ENCODE measurements around the gene TCERG1. TPM values are rescaled to one million over a fixed set of nuclear protein-coding genes. Genes with fewer than 3 reads are reported as not detected.

Gene TCERG1
- polyA plus RNA-seq (ENCODE audit: insufficient read length in 3 of 3): 100 to 1,000 TPM in 2 of 3 donors, 10 to 100 TPM in 1; 96.0 to 143 (median 134) TPM
- long read RNA-seq, donor 1, partial matches to known transcripts: 25 of 30 reads
- long read RNA-seq, donor 1, other reads (novel, unspliced or antisense): 0 of 30 reads
- long read RNA-seq, donor 2, partial matches to known transcripts: 33 of 40 reads
- long read RNA-seq, donor 2, other reads (novel, unspliced or antisense): 0 of 40 reads
- long read RNA-seq, donor 3, partial matches to known transcripts: 45 of 46 reads
- long read RNA-seq, donor 3, other reads (novel, unspliced or antisense): 0 of 46 reads
- long read RNA-seq, donor 4, partial matches to known transcripts: 0 of 3 reads
- long read RNA-seq, donor 4, other reads (novel, unspliced or antisense): 0 of 3 reads
- long read RNA-seq, donor 5, partial matches to known transcripts: 0 of 1 reads
- long read RNA-seq, donor 5, other reads (novel, unspliced or antisense): 0 of 1 reads
- long read RNA-seq, donor 6, full-length matches to known transcripts: 8 of 23 reads
- long read RNA-seq, donor 6, partial matches to known transcripts: 15 of 23 reads
- long read RNA-seq, donor 6, other reads (novel, unspliced or antisense): 0 of 23 reads
- long read RNA-seq, donor 7, partial matches to known transcripts: 36 of 37 reads
- long read RNA-seq, donor 7, other reads (novel, unspliced or antisense): 0 of 37 reads
- long read RNA-seq, donor 8, partial matches to known transcripts: 0 of 4 reads
- long read RNA-seq, donor 8, other reads (novel, unspliced or antisense): 0 of 4 reads
- long read RNA-seq, donor 9, partial matches to known transcripts: 23 of 27 reads
- long read RNA-seq, donor 9, other reads (novel, unspliced or antisense): 0 of 27 reads
- long read RNA-seq, donor 10, partial matches to known transcripts: 39 of 46 reads
- long read RNA-seq, donor 10, other reads (novel, unspliced or antisense): 0 of 46 reads
- long read RNA-seq, donor 11, partial matches to known transcripts: 5 of 9 reads
- long read RNA-seq, donor 11, other reads (novel, unspliced or antisense): 0 of 9 reads
- long read RNA-seq, donor 12, transcript TCERG1-207 (11 exons, 1,984 nt): major isoform, 5 of 24 reads
- long read RNA-seq, donor 12, partial matches to known transcripts: 11 of 24 reads
- long read RNA-seq, donor 12, other reads (novel, unspliced or antisense): 0 of 24 reads
- long read RNA-seq, donor 13, partial matches to known transcripts: 33 of 36 reads
- long read RNA-seq, donor 13, other reads (novel, unspliced or antisense): 0 of 36 reads
- long read RNA-seq, donor 14, transcript TCERG1-207 (11 exons, 1,984 nt): major isoform, 5 of 44 reads
- long read RNA-seq, donor 14, partial matches to known transcripts: 32 of 44 reads
- long read RNA-seq, donor 14, other reads (novel, unspliced or antisense): 0 of 44 reads
- long read RNA-seq, donor 15, partial matches to known transcripts: 8 of 14 reads
- long read RNA-seq, donor 15, other reads (novel, unspliced or antisense): 0 of 14 reads
- long read RNA-seq, donor 16, partial matches to known transcripts: 51 of 58 reads
- long read RNA-seq, donor 16, other reads (novel, unspliced or antisense): 0 of 58 reads

DNA sequence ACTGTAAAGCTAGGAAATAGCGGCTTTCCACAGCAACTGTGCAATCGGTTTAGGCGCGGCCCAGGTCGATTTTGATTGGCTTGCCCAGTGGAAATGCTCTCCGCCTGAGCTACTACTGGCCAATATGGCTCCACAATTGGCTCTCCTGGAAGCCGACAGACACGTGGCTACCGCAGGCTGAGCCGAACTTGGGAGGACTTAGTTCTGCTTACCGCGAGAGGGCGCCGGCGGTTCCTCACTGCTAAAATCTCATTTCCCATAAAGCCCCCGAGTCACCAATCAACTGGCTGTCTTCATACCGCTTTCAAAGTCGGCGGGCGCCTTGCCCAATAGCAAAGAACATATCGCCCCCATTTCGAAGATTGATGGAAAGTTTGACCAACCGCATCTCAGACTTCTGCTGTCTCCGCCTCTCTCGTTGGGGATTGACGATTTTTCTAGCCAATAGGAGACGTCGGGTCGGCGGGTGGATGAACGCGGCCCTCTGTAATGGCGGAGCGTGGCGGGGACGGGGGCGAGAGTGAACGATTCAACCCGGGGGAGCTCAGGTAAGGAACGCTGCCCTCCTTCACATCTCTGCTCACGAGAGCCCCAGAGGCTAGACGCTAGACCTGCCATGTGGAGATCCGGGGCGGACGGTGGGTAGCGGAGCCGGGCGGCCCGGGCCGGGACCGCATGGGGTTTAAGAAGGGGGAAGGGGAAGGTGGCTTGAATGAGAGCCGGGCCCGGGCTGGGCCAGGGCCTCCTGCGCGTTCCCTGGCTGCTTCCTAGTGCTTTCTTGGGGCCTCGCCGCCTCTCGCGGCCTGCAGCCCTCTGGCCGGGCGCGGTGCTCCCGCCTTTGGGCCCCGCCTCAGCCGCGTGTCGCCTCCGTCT, at the start of gene TCERG1:
Gene TCERG1 (plus strand): TSS at position 473 of the 873 bp plus-strand sequence. CDS start 17 bp downstream, at position 490.
- DNase-seq: peak; percentile 100

DNA sequence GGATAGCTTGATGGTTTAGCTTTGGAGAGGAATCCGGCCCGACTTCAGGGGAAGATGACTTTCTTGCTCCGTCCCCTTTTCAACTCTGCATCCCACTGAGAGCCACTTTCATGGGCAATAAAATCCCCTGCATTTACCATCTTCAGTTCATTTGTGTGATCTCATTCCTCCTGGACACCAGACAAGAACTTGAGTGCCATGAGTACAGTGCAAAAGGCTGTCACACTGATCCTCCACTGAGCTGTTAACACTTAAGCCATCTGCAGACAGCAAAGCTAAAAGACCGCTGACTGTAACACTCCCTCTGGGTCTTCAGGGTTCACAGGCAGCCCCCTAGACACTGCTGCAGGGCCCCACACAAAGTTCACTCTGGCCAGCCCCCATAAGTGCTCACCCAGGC, 48.3 kb upstream of the TCERG1 start:
- no peak for DNase-seq

DNA sequence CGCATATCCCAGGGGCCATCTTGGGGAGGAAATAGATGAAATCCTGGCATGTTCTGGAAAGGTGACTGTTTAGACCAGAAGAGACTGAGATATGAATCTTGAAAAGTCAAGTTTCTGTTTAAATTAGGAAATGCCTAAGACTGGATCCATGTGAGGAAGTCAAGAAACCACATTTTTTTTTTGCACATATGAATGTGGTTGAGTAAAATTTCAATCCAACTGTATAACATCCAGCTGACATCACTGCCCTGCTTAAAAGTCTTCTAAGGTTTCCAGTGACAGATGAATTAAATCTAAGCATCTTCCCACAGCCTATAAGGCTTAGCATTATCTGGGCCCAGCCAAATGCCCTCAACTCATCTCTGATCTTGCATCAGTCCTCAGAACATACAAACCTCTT, 47.7 kb upstream of the TCERG1 start:
- no peak for DNase-seq

- no peak for DNase-seq
Measured at GRCh38 chr5:146400201-146400600, 46.9 kb upstream of the TCERG1 start.

- DNase-seq: no peak
Measured at GRCh38 chr5:146401021-146401420, 46.1 kb upstream of the TCERG1 start.

- DNase-seq: no peak
Measured at GRCh38 chr5:146402949-146403348, 44.2 kb upstream of the TCERG1 start.

DNA sequence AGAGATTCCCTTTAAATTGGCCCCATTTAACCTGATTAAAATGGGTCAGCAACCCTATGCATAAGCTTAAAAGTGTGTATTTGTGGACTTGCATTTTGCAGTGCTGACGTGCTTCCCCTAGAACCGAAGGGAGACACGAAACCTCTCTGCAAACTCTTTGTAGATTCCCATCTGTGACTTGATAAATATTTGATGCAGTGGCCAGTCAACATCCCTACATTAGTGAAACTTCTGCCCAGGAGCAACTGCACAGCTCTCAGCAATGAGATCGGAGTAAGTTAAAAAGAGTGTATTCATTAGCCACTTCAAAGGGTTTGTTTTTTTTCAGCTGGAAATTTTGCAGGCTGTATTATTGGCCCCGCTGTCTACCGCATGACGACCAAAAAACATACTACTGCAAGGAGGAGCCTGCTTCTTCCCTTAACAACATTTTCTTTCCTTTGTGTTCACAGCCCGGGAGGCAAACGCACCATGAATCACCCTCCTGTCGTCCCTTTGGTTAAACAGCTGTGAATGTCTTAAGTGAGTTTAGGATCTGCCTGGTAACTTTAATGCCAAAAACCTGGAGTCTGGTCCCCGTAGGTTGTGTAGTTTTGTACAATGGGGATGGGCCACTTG, 38.0 kb upstream of the TCERG1 start:
- DNase-seq: no peak

- DNase-seq: no peak
Measured at GRCh38 chr5:146410272-146410671, 36.9 kb upstream of the TCERG1 start.

- DNase-seq: no peak
Measured at GRCh38 chr5:146419696-146420095, 27.4 kb upstream of the TCERG1 start.

- DNase-seq: no peak
Measured at GRCh38 chr5:146425023-146425422, 22.1 kb upstream of the TCERG1 start.

GRCh38 chr5:146426305-146426704, 20.8 kb upstream of the TCERG1 start:
- DNase-seq: no peak

DNA sequence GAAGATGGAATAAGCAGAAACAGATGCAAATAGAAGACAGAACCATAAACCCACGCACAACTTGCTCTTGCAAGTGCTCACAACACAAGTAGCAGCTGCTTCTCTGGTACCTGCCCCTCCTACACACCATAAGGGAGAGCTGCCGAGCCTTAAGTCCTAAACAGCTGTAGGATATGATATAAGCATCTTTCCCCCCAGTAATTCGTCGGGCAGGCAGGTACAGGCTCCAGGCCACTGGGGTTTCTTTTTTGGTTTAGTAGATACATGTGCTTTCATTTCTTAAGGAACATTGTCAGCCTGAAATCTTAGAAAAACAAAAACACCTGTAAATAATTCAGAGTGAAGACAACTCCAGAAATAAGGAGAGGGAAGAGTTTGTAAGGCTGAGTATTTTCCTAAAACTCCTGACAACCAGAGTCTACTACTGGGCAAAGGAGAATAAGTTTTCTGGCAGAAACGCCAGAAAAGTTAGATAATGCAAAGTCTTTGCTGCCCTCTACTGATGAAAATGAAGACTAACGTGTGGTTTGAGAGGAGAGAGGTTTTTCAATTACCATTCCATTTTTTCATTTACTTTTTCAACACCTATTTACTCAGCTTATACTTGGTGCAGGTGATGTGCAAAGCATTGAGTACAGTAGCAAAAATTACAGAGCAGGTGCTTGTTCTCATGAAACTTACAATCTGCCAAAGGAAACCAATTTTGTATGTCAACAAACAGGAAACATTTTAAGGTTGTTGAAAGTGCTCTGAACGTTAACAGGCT, 20.1 kb upstream of the TCERG1 start:
- DNase-seq: peak; percentile 47

DNA sequence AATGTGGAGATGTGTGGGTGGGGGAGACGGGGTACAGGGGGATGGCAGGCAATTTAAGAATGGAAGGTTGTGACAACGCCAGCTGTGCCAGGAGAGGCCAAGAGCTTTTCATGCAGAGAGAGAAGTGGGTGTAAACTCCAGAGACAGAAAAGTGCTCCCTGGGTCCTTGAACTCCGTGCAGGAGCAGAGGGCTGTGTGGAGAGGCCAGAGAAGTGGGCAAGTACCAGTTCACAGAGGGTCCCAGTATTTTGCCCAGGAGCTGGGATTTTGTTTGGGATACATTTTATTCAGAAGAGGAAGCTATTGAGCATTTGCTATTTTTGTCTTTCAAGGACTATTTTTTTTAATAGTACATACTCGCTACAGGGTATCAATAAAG, 19.5 kb upstream of the TCERG1 start:
- DNase-seq: no peak

- no peak for DNase-seq
Measured at GRCh38 chr5:146428658-146429057, 18.5 kb upstream of the TCERG1 start.

GRCh38 chr5:146440353-146440752, 6.8 kb upstream of the TCERG1 start:
- no peak for DNase-seq

GRCh38 chr5:146440870-146441495, 6.2 kb upstream of the TCERG1 start:
- DNase-seq: no peak

GRCh38 chr5:146441896-146442295, 5.2 kb upstream of the TCERG1 start:
- DNase-seq: no peak

GRCh38 chr5:146447734-146448380, 724 bp downstream of the TCERG1 start:
- no peak for DNase-seq
